H1 (cell line): ENCODE data around the gene NR3C1. TPM values are rescaled to one million over a fixed set of nuclear protein-coding genes. Genes with fewer than 3 reads are reported as not detected.

Experiments used
- CTCF ChIA-PET: fragments of 300-600 bp; sonication (Branson Sonifier 250); formaldehyde crosslinking; loops from one replicate; lab custom pipeline; 2021; ENCODE audit not compliant: partially characterized antibody; lab: Charles Lee
- POLR2A ChIA-PET: fragments of 300-600 bp; sonication (Branson Sonifier 250); formaldehyde crosslinking; loops from one replicate; lab custom pipeline; 2021; ENCODE audit warnings: inconsistent platforms; ENCODE audit not compliant: partially characterized antibody; lab: Charles Lee
- DNase-seq, 2 experiments: peaks; one replicate each; pipeline versions ENCODE4 v3.0.0 to v3.0.0-alpha.2; 2010 to 2022; ENCODE audit warnings: low spot score in 2 of 2, low read depth in 1 of 2, mixed read lengths in 1 of 2
- FAIRE-seq: peaks from 2 replicates; lab custom pipeline; 2011; peaks lifted over from hg19 to GRCh38; lab: Jason Lieb, UNC
- H2AFZ ChIP-seq: 2 replicates; pipeline ENCODE4 v1.8.1; 2012; ENCODE audit warnings: low read length, inconsistent platforms
- H2AK5ac ChIP-seq: 2 replicates; pipeline ENCODE4 v1.6.1; 2013; ENCODE audit warnings: low read depth, low read length
- H2BK120ac ChIP-seq: replicated peaks from 2 replicates; pipeline ENCODE3; 2013; ENCODE audit warnings: low read depth, low read length, inconsistent platforms
- H2BK12ac ChIP-seq: 2 replicates; pipeline ENCODE4 v1.6.1; 2013; ENCODE audit warnings: low read depth, low read length
- H2BK15ac ChIP-seq: 2 replicates; pipeline ENCODE4 v1.6.1; 2013; ENCODE audit warnings: low read length
- H2BK20ac ChIP-seq: 2 replicates; pipeline ENCODE4 v1.6.1; 2013; ENCODE audit warnings: low read length
- H2BK5ac ChIP-seq: 2 replicates; pipeline ENCODE4 v1.6.1; 2013; ENCODE audit warnings: low read depth, low read length
- H3K14ac ChIP-seq: 2 replicates; pipeline ENCODE4 v1.6.1; 2013; ENCODE audit warnings: inconsistent platforms; ENCODE audit not compliant: insufficient read length
- H3K18ac ChIP-seq: 2 replicates; pipeline ENCODE4 v1.6.1; 2013; ENCODE audit warnings: low read length; ENCODE audit errors: extremely low read depth
- H3K23ac ChIP-seq: 2 replicates; pipeline ENCODE4 v1.6.1; 2013; ENCODE audit warnings: inconsistent platforms; ENCODE audit not compliant: insufficient read length
- H3K23me2 ChIP-seq: 2 replicates; pipeline ENCODE4 v1.6.1; 2013; ENCODE audit warnings: low read depth, low read length
- H3K27ac ChIP-seq: 2 replicates; pipeline ENCODE4 v1.6.1; 2011; ENCODE audit warnings: low read depth, low read length, inconsistent platforms
- H3K27me3 ChIP-seq, 4 experiments: replicated peaks in 1 of 4; 1 replicate in 1 of 4; 2 replicates in 3 of 4; pipeline versions ENCODE4 v1.6.1 to v1.8.1; 2011 to 2013; ENCODE audit warnings: low read length in 3 of 4, mild to moderate bottlenecking in 3 of 4, inconsistent platforms in 2 of 4, mixed read lengths in 2 of 4, moderate library complexity in 1 of 4; ENCODE audit not compliant: control insufficient read depth in 3 of 4, insufficient read depth in 3 of 4; ENCODE audit errors: extremely low read depth in 1 of 4
- H3K36me3 ChIP-seq, 4 experiments: 2 replicates each; pipeline versions ENCODE4 v1.6.1 to v1.8.1; 2011 to 2013; ENCODE audit warnings: mild to moderate bottlenecking in 4 of 4, low read length in 3 of 4, moderate library complexity in 2 of 4, control low read depth in 1 of 4, inconsistent platforms in 1 of 4; ENCODE audit not compliant: insufficient read depth in 4 of 4, control insufficient read depth in 2 of 4
- H3K4ac ChIP-seq: replicated peaks from 2 replicates; pipeline ENCODE3; 2013; ENCODE audit warnings: low read length, low read depth, mixed read lengths, inconsistent platforms; ENCODE audit not compliant: insufficient read length
- H3K4me1 ChIP-seq, 4 experiments: replicated peaks in 1 of 4; 1 replicate in 1 of 4; 2 replicates in 3 of 4; pipeline versions ENCODE4 v1.6.1 to v1.8.1; 2011 to 2013; ENCODE audit warnings: low read length in 3 of 4, inconsistent platforms in 2 of 4, mixed read lengths in 1 of 4; ENCODE audit not compliant: insufficient read depth in 4 of 4, control insufficient read depth in 3 of 4
- H3K4me2 ChIP-seq, 2 experiments: 2 replicates each; pipeline versions ENCODE4 v1.6.1 to v1.8.1; 2011 to 2013; ENCODE audit warnings: low read depth in 2 of 2, low read length in 2 of 2, control low read depth in 1 of 2, inconsistent platforms in 1 of 2, mild to moderate bottlenecking in 1 of 2; ENCODE audit not compliant: insufficient read depth in 1 of 2
- H3K4me3 ChIP-seq, 4 experiments: fragments of 200-600, 300-600 bp in 1 of 4; sonication (generic), shearing (Covaris generic), sonication (Bioruptor Twin) in 1 of 4; 2 replicates each; pipeline versions ENCODE4 v1.5.1 to v1.8.1; 2011 to 2016; ENCODE audit warnings: low read length in 4 of 4, low read depth in 3 of 4, control low read depth in 2 of 4, inconsistent platforms in 2 of 4, mild to moderate bottlenecking in 2 of 4, mixed read lengths in 1 of 4, moderate library complexity in 1 of 4; ENCODE audit not compliant: insufficient read depth in 2 of 4; ENCODE audit errors: extremely low read depth in 1 of 4
- H3K56ac ChIP-seq: replicated peaks from 2 replicates; pipeline ENCODE3; 2013; ENCODE audit warnings: low read depth, mild to moderate bottlenecking, mixed read lengths, low read length, inconsistent platforms; ENCODE audit not compliant: insufficient read length
- H3K79me1 ChIP-seq: 2 replicates; pipeline ENCODE4 v1.6.1; 2013; ENCODE audit warnings: low read depth, low read length, control low read depth
- H3K79me2 ChIP-seq, 2 experiments: 2 replicates each; pipeline versions ENCODE4 v1.6.1 to v1.8.1; 2012 to 2013; ENCODE audit warnings: low read length in 2 of 2, mild to moderate bottlenecking in 2 of 2, inconsistent platforms in 1 of 2; ENCODE audit not compliant: insufficient read depth in 2 of 2, control insufficient read depth in 1 of 2
- H3K9ac ChIP-seq, 4 experiments: replicated peaks in 1 of 4; 1 replicate in 1 of 4; 2 replicates in 3 of 4; pipeline versions ENCODE4 v1.6.1 to v1.8.1; 2011 to 2013; ENCODE audit warnings: low read depth in 3 of 4, low read length in 3 of 4, control low read depth in 2 of 4, mild to moderate bottlenecking in 2 of 4, moderate library complexity in 2 of 4, inconsistent platforms in 1 of 4; ENCODE audit errors: extremely low read depth in 1 of 4
- H3K9me3 ChIP-seq, 2 experiments: 2 replicates each; pipeline versions ENCODE4 v1.6.1 to v1.8.1; 2012 to 2013; ENCODE audit warnings: mild to moderate bottlenecking in 2 of 2, moderate library complexity in 2 of 2, control low read depth in 1 of 2, inconsistent platforms in 1 of 2, low read depth in 1 of 2, low read length in 1 of 2, mixed read lengths in 1 of 2; ENCODE audit not compliant: insufficient read depth in 2 of 2
- H4K20me1 ChIP-seq, 2 experiments: replicated peaks in 1 of 2; 2 replicates each; pipeline versions ENCODE3 to v1.8.1; 2011 to 2013; ENCODE audit warnings: inconsistent platforms in 2 of 2, low read length in 2 of 2, mild to moderate bottlenecking in 1 of 2; ENCODE audit not compliant: insufficient read depth in 2 of 2, control insufficient read depth in 1 of 2
- H4K5ac ChIP-seq: 2 replicates; pipeline ENCODE4 v1.6.1; 2013; ENCODE audit warnings: low read length, low read depth, mixed read lengths, inconsistent platforms; ENCODE audit not compliant: insufficient read length
- H4K8ac ChIP-seq: 2 replicates; pipeline ENCODE4 v1.8.0; 2013; ENCODE audit warnings: mild to moderate bottlenecking, moderate library complexity, low read length, inconsistent platforms; ENCODE audit not compliant: insufficient read depth; ENCODE audit errors: extremely low read depth
- H4K91ac ChIP-seq: replicated peaks from 2 replicates; pipeline ENCODE3; 2013; ENCODE audit warnings: low read length, mixed read lengths, inconsistent platforms; ENCODE audit not compliant: insufficient read length
- ATF2 ChIP-seq: IDR thresholded peaks from 2 replicates; pipeline ENCODE4 v1.6.1; 2012; ENCODE audit warnings: low read length, inconsistent platforms
- BCL11A ChIP-seq, 2 experiments: IDR thresholded peaks; one replicate each; pipeline ENCODE4 v1.6.1; 2011; ENCODE audit warnings: low read depth in 2 of 2, low read length in 2 of 2, mild to moderate bottlenecking in 2 of 2
- HDAC2 ChIP-seq, 2 experiments: fragments of 300-600 bp in 1 of 2; sonication (generic) in 1 of 2; IDR thresholded peaks; 2 replicates each; pipeline ENCODE4 v1.6.1; 2011 to 2012; ENCODE audit warnings: low read depth in 2 of 2, low read length in 2 of 2, mild to moderate bottlenecking in 2 of 2, moderate library complexity in 2 of 2, borderline replicate concordance in 1 of 2, inconsistent platforms in 1 of 2
- HDAC6 ChIP-seq: IDR thresholded peaks from one replicate; pipeline ENCODE4 v1.7.1; 2012; ENCODE audit warnings: low read depth, mild to moderate bottlenecking, inconsistent platforms, low read length, moderate library complexity
- JUN ChIP-seq: IDR thresholded peaks from 2 replicates; pipeline ENCODE4 v1.6.1; 2011; ENCODE audit warnings: low read depth, mild to moderate bottlenecking, improper control_type of control experiment, low read length
- KDM5A ChIP-seq: fragments of 200-600 bp; IDR thresholded peaks from 2 replicates; pipeline ENCODE4 v1.7.1; 2012; ENCODE audit warnings: mild to moderate bottlenecking, low read length, inconsistent platforms, mixed read lengths
- MAX ChIP-seq: IDR thresholded peaks from 2 replicates; pipeline ENCODE4 v1.6.1; 2012; ENCODE audit warnings: inconsistent platforms
- RXRA ChIP-seq: IDR thresholded peaks from 2 replicates; pipeline ENCODE4 v1.6.1; 2011; ENCODE audit warnings: low read depth, mild to moderate bottlenecking, low read length, moderate library complexity; ENCODE audit not compliant: insufficient read depth
- SP2 ChIP-seq: IDR thresholded peaks from 2 replicates; pipeline ENCODE4 v1.6.1; 2012; ENCODE audit warnings: mild to moderate bottlenecking, low read length, inconsistent platforms
- WGBS, 2 experiments: shearing (Covaris generic) in 1 of 2; methylation state at CpG; one replicate each; pipeline versions ENCODE4 v1.1.6 to v1.1.7; 2013 to 2015; ENCODE audit warnings: low lambda C conversion rate in 2 of 2, mixed read lengths in 2 of 2, inconsistent platforms in 1 of 2, low coverage in 1 of 2, missing lambda C conversion rate in 1 of 2; ENCODE audit not compliant: insufficient replicate concordance in 2 of 2, insufficient coverage in 1 of 2, insufficient read length in 1 of 2; ENCODE audit errors: extremely low coverage in 1 of 2, missing lambda C conversion rate in 1 of 2; 5-methylcytosine and 5-hydroxymethylcytosine counted together
- polyA plus RNA-seq, 7 experiments: library from polyadenylated mRNA; depleted of rRNA in 3 of 7; stranded (reverse) in 5 of 7; unstranded in 2 of 7; fragments of >200 nt in 5 of 7; fragments of 200-250 nt in 2 of 7; gene quantifications; 1 replicate in 5 of 7; 2 replicates in 1 of 7; 4 replicates in 1 of 7; pipeline versions ENCODE4 v1.2.1 to v1.2.3, GENCODE V29; 2011 to 2013; ENCODE audit warnings: missing spikeins in 2 of 7, mixed read lengths in 2 of 7
- total RNA-seq: library from RNA; stranded (reverse); fragmentation: NEBNext Ultra II Directional; extraction: Animal tissue kit (Norgen Biotek cat#: 25700); gene quantifications from 2 replicates; pipeline ENCODE4 v1.2.1, GENCODE V29; 2021

Gene NR3C1
- total and polyA plus RNA-seq, 2 of the 8 experiments (the other 6 are each of a cell fraction or from before 2014, with no cell fraction given), result 1.7 to 5.4 TPM

GRCh38 chr5:143356855-143357583 is 46.5 kb downstream of the NR3C1 start:
- no peak overlapping the region for H3K23ac ChIP-seq
- FAIRE-seq, result no peak
- no peak overlapping the region for H2BK15ac ChIP-seq
- ChIA-PET POLR2A (no interaction called here), CTCF (no interaction called here)
- H3K56ac ChIP-seq, result no peak overlapping the region
- no peak for TF ChIP-seq JUN
- no peak for TF ChIP-seq ATF2
- TF ChIP-seq MAX, result no peak
- no peak for TF ChIP-seq KDM5A
- no peak for TF ChIP-seq HDAC2 (IDR thresholded peaks at IDR 0.05; ENCODE audit: borderline replicate concordance in 1 of 2, low read depth in 2 of 2, low read length in 2 of 2)
- no peak for TF ChIP-seq BCL11A (IDR thresholded peaks at IDR 0.05; ENCODE audit: low read depth in 2 of 2, low read length in 2 of 2)
- no peak for TF ChIP-seq RXRA
- TF ChIP-seq SP2, result no peak
- no peak for TF ChIP-seq HDAC6
- no peaks in the 10 kb centered on the region for H3K79me2 ChIP-seq
- no peak overlapping the region for H2BK20ac ChIP-seq
- no peak overlapping the region for H3K4me3 ChIP-seq
- H4K8ac ChIP-seq, result no peak overlapping the region
- DNase-seq, result no peak
- H3K27ac ChIP-seq, result no peak overlapping the region
- no peak overlapping the region for H4K91ac ChIP-seq
- H3K23me2 ChIP-seq, result no peaks in the 10 kb centered on the region
- H2BK120ac ChIP-seq, result no peak overlapping the region
- no peaks in the 10 kb centered on the region for H3K9me3 ChIP-seq
- H3K4ac ChIP-seq, result no peak overlapping the region
- no peaks in the 10 kb centered on the region for H3K27me3 ChIP-seq
- H2BK12ac ChIP-seq, result no peak overlapping the region
- no peak overlapping the region for H4K5ac ChIP-seq
- no peak overlapping the region for H3K18ac ChIP-seq
- H2BK5ac ChIP-seq, result no peak overlapping the region
- no peaks in the 10 kb centered on the region for H3K36me3 ChIP-seq
- WGBS, 2 experiments, result 77% methylated on average over 4 of the region's 4 CpGs; no CpG with 5 or more reads in 1 of the 2 experiments
- no peaks in the 10 kb centered on the region for H3K4me1 ChIP-seq
- H2AK5ac ChIP-seq, result no peak overlapping the region
- no peak overlapping the region for H3K4me2 ChIP-seq
- H3K79me1 ChIP-seq, result no peaks in the 10 kb centered on the region
- no peaks in the 10 kb centered on the region for H4K20me1 ChIP-seq
- no peak overlapping the region for H3K14ac ChIP-seq
- H3K9ac ChIP-seq, result no peak overlapping the region
- H2AFZ ChIP-seq, result no peak overlapping the region
